DMS53 treated with DMSO at 0.1 percent for 48 hours (cell line): ENCODE measurements around the gene STRIP1.

Experiments used
- DNase-seq: peaks from one replicate; lab custom pipeline; 2025; ENCODE audit not compliant: unreplicated experiment; lab: John Stamatoyannopoulos, UW

The STRIP1 gene

GRCh38 chr1:110034451-110035235, at the start of gene STRIP1:
TSS of gene STRIP1 (plus strand) at chr1:110034624. CDS start at chr1:110034638, 14 bp downstream.
- DNase-seq = peak; percentile 96

GRCh38 chr1:109985247-109986053, 49.0 kb upstream of the STRIP1 start:
- DNase-seq = no peak

GRCh38 chr1:109986054-109986444, 48.4 kb upstream of the STRIP1 start:
- no peak for DNase-seq

GRCh38 chr1:109988349-109988914, 46.0 kb upstream of the STRIP1 start:
- no peak for DNase-seq

- DNase-seq = no peak
These were observed 44.7 kb upstream of the STRIP1 start for GRCh38 chr1:109989506-109990301.

GRCh38 chr1:109990302-109990653, 44.1 kb upstream of the STRIP1 start:
- no peak for DNase-seq

GRCh38 chr1:109991400-109991925, 43.0 kb upstream of the STRIP1 start:
- no peak for DNase-seq

- DNase-seq = no peak
These were observed 40.5 kb upstream of the STRIP1 start for GRCh38 chr1:109993885-109994284.

- DNase-seq = no peak
These were observed 39.8 kb upstream of the STRIP1 start for GRCh38 chr1:109994654-109995053.

GRCh38 chr1:109995536-109995935, 38.9 kb upstream of the STRIP1 start:
- DNase-seq = no peak

- no peak for DNase-seq
These were observed 37.9 kb upstream of the STRIP1 start for GRCh38 chr1:109996476-109996875.

GRCh38 chr1:109997204-109997866, 37.1 kb upstream of the STRIP1 start:
- no peak for DNase-seq

- no peak for DNase-seq
These were observed 36.6 kb upstream of the STRIP1 start for GRCh38 chr1:109997867-109998229.

GRCh38 chr1:110002695-110003094, 31.7 kb upstream of the STRIP1 start:
- DNase-seq = no peak

GRCh38 chr1:110003747-110004428, 30.5 kb upstream of the STRIP1 start:
- peak; percentile 41 for DNase-seq

- no peak for DNase-seq
These were observed 29.8 kb upstream of the STRIP1 start for GRCh38 chr1:110004583-110004982.

GRCh38 chr1:110005971-110006370, 28.5 kb upstream of the STRIP1 start:
- no peak for DNase-seq

- DNase-seq = no peak
These were observed 27.9 kb upstream of the STRIP1 start for GRCh38 chr1:110006516-110006915.

- DNase-seq = no peak
These were observed 27.2 kb upstream of the STRIP1 start for GRCh38 chr1:110007046-110007830.
